Upper lobe of left lung (tissue), 6 donors: ENCODE data around the gene RHAG. TPM values are rescaled to one million over a fixed set of nuclear protein-coding genes. Genes with fewer than 3 reads are reported as not detected.
"Not testable (repeated sequence)": the region's sequence is repeated elsewhere in the genome, so short reads cannot be mapped to it uniquely, and the experiment has no call there.

Source experiments
- ATAC-seq, 2 donors: fragments of 200-7000 bp; cut with Tn5 transposase; one replicate each; pipeline ENCODE4 v1.9.1; 2022; ENCODE audit warnings: mild to moderate bottlenecking in 2 of 2, moderate library complexity in 2 of 2; ENCODE audit not compliant: low FRiP score in 2 of 2
- DNase-seq, 2 donors: peaks; one replicate each; pipeline ENCODE4 v3.0.0-alpha.2; 2019 to 2020
- H3K27ac ChIP-seq, 4 donors: fragments of 200-600 bp; sonication (generic); one replicate each; pipeline ENCODE4 v1.5.1; 2016 to 2019
- H3K27me3 ChIP-seq, 4 donors: fragments of 200-600 bp; sonication (generic); one replicate each; pipeline ENCODE4 v1.5.1; 2017 to 2019
- H3K36me3 ChIP-seq, 4 donors: fragments of 200-600 bp; sonication (generic); one replicate each; pipeline ENCODE4 v1.5.1; 2016 to 2019
- H3K4me1 ChIP-seq, 4 donors: fragments of 200-600 bp; sonication (generic); one replicate each; pipeline ENCODE4 v1.5.1; 2018 to 2019
- H3K4me3 ChIP-seq, 4 donors: fragments of 200-600 bp; sonication (generic); one replicate each; pipeline ENCODE4 v1.5.1; 2017 to 2019; ENCODE audit warnings: mild to moderate bottlenecking in 2 of 4, moderate library complexity in 1 of 4
- H3K9me3 ChIP-seq, 4 donors: fragments of 200-600 bp; sonication (generic); one replicate each; pipeline ENCODE4 v1.5.1; 2018 to 2019
- CTCF ChIP-seq, 6 experiments: fragments of 450-650 bp in 4 of 6; fragments of 200-600 bp in 2 of 6; sonication (generic) in 2 of 6; IDR thresholded peaks; one replicate each; pipeline ENCODE4 v1.5.1; 2016 to 2019; ENCODE audit warnings: antibody characterized with exemption in 6 of 6
- EP300 ChIP-seq, 4 donors: sonication (generic); formaldehyde crosslinking; IDR thresholded peaks; one replicate each; pipeline ENCODE4 v1.5.1; 2017; ENCODE audit warnings: antibody characterized with exemption in 4 of 4, control low read depth in 2 of 4
- POLR2A ChIP-seq, 4 donors: fragments of 450-650 bp; IDR thresholded peaks; one replicate each; pipeline ENCODE4 v1.5.1; 2016 to 2017; ENCODE audit warnings: antibody characterized with exemption in 4 of 4, mild to moderate bottlenecking in 2 of 4
- POLR2AphosphoS5 ChIP-seq, 2 donors: sonication (generic); formaldehyde crosslinking; IDR thresholded peaks; one replicate each; pipeline ENCODE4 v1.5.1; 2017; ENCODE audit warnings: antibody characterized with exemption in 2 of 2
- WGBS, 2 donors: methylation state at CpG; one replicate each; pipeline ENCODE4 v1.1.5; 2017 to 2018; 5-methylcytosine and 5-hydroxymethylcytosine counted together
- total RNA-seq, 6 donors: library from RNA; depleted of rRNA in 4 of 6; stranded (reverse); fragments of >200 nt in 4 of 6; gene quantifications; one replicate each; pipeline versions ENCODE4 v1.1.0 to v1.2.1, GENCODE V29; 2016 to 2021
- donor health status: DM: no; HTN: no; CAD: no; lungs with moderate emphysema.
- donor health status: DM: no; HTN: yes; CAD: no; lungs with severe emphysema.

The RHAG gene
- total RNA-seq, 6 donors from 2014 or later, result 0.46 to 0.81 (median 0.61) TPM; not detected in 3

- Histone ChIP-seq H3K36me3 (no peaks in the 10 kb centered on the region), H3K4me3 (no peak overlapping the region), H3K27me3 (no peaks in the 10 kb centered on the region), H3K27ac (no peak overlapping the region), H3K9me3 (no peaks in the 10 kb centered on the region), H3K4me1 (no peaks in the 10 kb centered on the region)
- WGBS, 2 donors, result 39 to 40% methylated on average over 5 of the region's 5 CpGs
- ATAC-seq, result no peak
- TF ChIP-seq POLR2A (IDR thresholded peaks at IDR 0.05) (no peak), POLR2AphosphoS5 (IDR thresholded peaks at IDR 0.05) (no peak), CTCF (IDR thresholded peaks at IDR 0.05) (no peak), EP300 (IDR thresholded peaks at IDR 0.05) (no peak)
- no peak for DNase-seq
These were observed 30.5 kb upstream of the RHAG start for GRCh38 chr6:49666930-49667757.

GRCh38 chr6:49666480-49666879 lies 29.8 kb upstream of the RHAG start:
- H3K27me3 ChIP-seq, result no peaks in the 10 kb centered on the region
- 56 to 79% methylated on average over 1 of the region's 1 CpG for WGBS, 2 donors
- no peaks in the 10 kb centered on the region for H3K9me3 ChIP-seq
- DNase-seq (no peak), ATAC-seq (no peak)
- TF ChIP-seq EP300 (IDR thresholded peaks at IDR 0.05), result no peak
- TF ChIP-seq POLR2AphosphoS5 (IDR thresholded peaks at IDR 0.05), result no peak
- no peak for TF ChIP-seq CTCF (IDR thresholded peaks at IDR 0.05)
- no peak for TF ChIP-seq POLR2A (IDR thresholded peaks at IDR 0.05)
- no peak overlapping the region for H3K4me3 ChIP-seq
- H3K4me1 ChIP-seq, result no peaks in the 10 kb centered on the region
- H3K36me3 ChIP-seq, result no peaks in the 10 kb centered on the region
- H3K27ac ChIP-seq, result no peak overlapping the region

- no peak for TF ChIP-seq CTCF (IDR thresholded peaks at IDR 0.05)
- no peak for TF ChIP-seq POLR2A (IDR thresholded peaks at IDR 0.05)
- no peak for TF ChIP-seq EP300 (IDR thresholded peaks at IDR 0.05)
- no peak for TF ChIP-seq POLR2AphosphoS5 (IDR thresholded peaks at IDR 0.05)
- Histone ChIP-seq H3K36me3 (no peaks in the 10 kb centered on the region), H3K27me3 (no peaks in the 10 kb centered on the region), H3K4me3 (no peak overlapping the region), H3K4me1 (no peaks in the 10 kb centered on the region), H3K27ac (no peak overlapping the region), H3K9me3 (no peaks in the 10 kb centered on the region)
- DNase-seq (no peak), ATAC-seq (no peak)
- 76 to 80% methylated on average over 3 of the region's 3 CpGs for WGBS, 2 donors
These were observed 28.2 kb upstream of the RHAG start for GRCh38 chr6:49664817-49665216.

GRCh38 chr6:49664054-49664453 lies 27.4 kb upstream of the RHAG start:
- H3K9me3 ChIP-seq, DNase-seq, ATAC-seq, H3K4me1 ChIP-seq, H3K4me3 ChIP-seq, H3K27me3 ChIP-seq, H3K36me3 ChIP-seq, H3K27ac ChIP-seq: not testable (repeated sequence)
- WGBS, 2 donors, result 90 to 95% methylated on average over 1 of the region's 1 CpG

- H3K4me3 ChIP-seq, result no peak overlapping the region
- H3K4me1 ChIP-seq, result no peaks in the 10 kb centered on the region
- whole genome bisulfite sequencing, 2 donors, result 53 to 67% methylated on average over 1 of the region's 1 CpG
- no peak for TF ChIP-seq POLR2AphosphoS5 (IDR thresholded peaks at IDR 0.05)
- TF ChIP-seq POLR2A (IDR thresholded peaks at IDR 0.05), result no peak
- no peak for TF ChIP-seq CTCF (IDR thresholded peaks at IDR 0.05)
- no peak for TF ChIP-seq EP300 (IDR thresholded peaks at IDR 0.05)
- H3K27ac ChIP-seq, result no peak overlapping the region
- H3K9me3 ChIP-seq, result no peaks in the 10 kb centered on the region
- no peak for ATAC-seq
- no peaks in the 10 kb centered on the region for H3K27me3 ChIP-seq
- no peaks in the 10 kb centered on the region for H3K36me3 ChIP-seq
- no peak for DNase-seq
These were observed 26.2 kb upstream of the RHAG start for GRCh38 chr6:49662892-49663261.
